Vagina (tissue), 2 donors: ENCODE results near the gene CABLES2.

Experiments used
- CTCF ChIP-seq, 3 experiments: fragments of 450-650 bp in 2 of 3; fragments of 200-600 bp in 1 of 3; sonication (generic) in 1 of 3; IDR thresholded peaks; one replicate each; pipeline ENCODE4 v1.5.1; 2017 to 2019; ENCODE audit warnings: antibody characterized with exemption in 3 of 3, mild to moderate bottlenecking in 2 of 3, moderate library complexity in 2 of 3
- POLR2A ChIP-seq, 2 donors: fragments of 450-650 bp; IDR thresholded peaks; one replicate each; pipeline ENCODE4 v1.6.1; 2017; ENCODE audit warnings: antibody characterized with exemption in 2 of 2, mild to moderate bottlenecking in 2 of 2, moderate library complexity in 2 of 2

DNA sequence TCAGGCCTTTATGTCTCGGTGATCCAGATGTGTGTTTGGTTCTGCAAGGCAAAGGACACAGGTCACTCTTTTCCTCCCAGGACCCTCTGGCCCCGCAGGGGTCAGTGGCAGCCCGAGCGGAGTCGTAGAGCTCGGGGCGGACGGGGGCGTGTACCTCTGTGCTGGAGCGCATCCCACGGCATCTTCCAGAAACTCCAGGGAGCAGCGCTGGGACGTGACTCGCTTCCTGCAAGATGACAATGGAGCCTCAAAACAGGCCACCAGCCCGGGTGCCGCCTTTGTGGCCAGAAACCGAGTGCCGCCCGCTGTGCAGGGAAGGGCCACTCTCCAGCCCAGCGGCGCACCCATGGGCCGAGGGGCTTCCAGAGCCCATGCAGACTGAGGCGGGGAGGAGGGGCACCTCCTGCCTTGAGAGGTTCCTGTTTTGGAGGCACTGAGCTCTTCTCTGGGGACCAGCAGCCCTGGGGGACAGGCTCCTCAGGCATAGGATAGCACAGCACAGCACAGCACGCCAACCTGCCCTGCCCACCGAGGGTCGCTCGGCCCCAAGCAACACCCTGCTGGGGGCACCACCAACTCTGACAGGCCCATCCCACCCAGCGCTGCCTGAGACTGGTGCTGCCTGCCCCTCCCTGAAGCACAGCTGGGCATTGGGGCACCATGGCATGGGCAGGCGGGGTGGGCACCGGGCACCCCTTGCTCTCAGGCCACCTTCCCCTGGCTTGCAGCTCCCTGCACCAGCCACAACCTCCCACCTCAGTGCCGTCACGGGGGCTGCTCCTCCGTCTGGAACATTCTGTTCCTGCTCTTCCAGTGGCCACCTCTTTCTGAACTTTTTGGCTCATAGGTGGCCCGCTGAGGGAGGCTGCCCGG, 10.5 kb downstream of the CABLES2 start:
- no peak for TF ChIP-seq CTCF (IDR thresholded peaks at IDR 0.05)
- TF ChIP-seq POLR2A (IDR thresholded peaks at IDR 0.05) = no peak
